ENCODE data around the gene COX5B. TPM values are rescaled to one million over a fixed set of nuclear protein-coding genes. Genes with fewer than 3 reads are reported as not detected.
A peak's percentile ranks its signal among the peaks of the same experiment; 100 is the strongest.

COX5B gene
- total RNA-seq, 2 donors from 2014 or later, result 112 to 122 TPM

DNA sequence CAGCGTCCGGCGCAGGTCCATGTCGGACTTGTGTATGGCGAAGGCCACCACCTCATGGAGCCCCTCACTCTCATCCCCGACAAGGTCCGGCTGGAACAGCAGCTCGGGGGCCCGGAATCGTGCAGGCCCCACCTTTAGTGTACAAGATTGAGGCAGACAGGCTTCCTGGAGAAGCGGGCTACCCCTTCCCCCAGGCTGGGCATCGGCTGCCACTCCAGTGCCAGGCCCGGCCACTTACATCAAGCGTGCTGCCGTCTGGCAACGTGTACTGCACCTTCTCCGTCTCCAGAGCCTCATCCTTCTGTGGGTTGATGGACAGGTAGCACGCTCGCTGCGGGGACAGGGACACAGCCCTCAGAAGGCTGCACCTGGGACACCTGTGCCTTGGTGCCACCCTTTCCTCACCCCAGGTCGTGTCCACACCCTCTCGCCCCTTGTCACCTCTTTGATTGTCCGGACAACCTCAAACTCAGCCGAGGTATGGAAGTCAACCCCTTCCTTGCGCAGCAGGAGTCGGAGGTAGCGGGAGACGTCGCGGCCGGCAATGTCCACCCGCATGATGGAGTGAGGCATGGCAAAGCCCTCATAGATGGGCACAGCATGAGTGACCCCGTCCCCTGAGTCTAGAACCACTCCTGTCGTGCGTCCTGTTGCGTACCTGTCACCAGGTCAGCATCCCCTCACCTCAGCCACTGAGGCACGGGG is 12.3 kb downstream of the COX5B start:
- H3K27me3 Mint-ChIP-seq, result no peaks in the 10 kb centered on the region
- DNase-seq (no peak), ATAC-seq (no peak)
- H3K36me3 Mint-ChIP-seq (ENCODE audit: low read depth), result peaks cover 13% of the 10 kb centered on the region
- H3K4me3 Mint-ChIP-seq, result no peak overlapping the region
- H3K27ac Mint-ChIP-seq, result no peak overlapping the region
- peaks cover 19% of the 10 kb centered on the region for H3K4me1 Mint-ChIP-seq
- H3K9me3 ChIP-seq (ENCODE audit: control insufficient read depth, low read length, poor library complexity, severe bottlenecking), result no peaks in the 10 kb centered on the region

DNA sequence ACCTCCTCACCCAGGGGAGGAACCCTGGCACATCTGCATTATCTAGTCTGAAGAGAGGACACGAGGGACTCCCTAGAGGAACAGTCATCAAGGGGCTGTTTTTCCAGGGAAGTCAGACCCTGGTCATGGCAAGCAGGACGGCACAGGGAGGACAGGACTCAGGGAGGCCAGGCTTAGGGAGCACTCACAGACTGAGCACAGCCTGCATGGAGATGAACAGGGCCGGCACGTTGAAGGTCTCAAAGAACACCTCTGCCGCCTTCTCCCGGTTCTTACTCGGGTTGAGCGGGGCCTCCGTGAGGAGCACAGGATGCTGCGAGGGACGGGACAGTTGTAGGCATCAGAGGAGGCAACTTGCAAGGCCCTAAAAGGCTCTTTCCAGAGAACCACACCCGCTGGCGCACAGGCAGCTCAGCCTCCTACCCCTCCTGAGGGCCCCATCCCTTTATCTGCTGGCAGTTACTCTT is 12.9 kb downstream of the COX5B start:
- no peak overlapping the region for H3K27ac Mint-ChIP-seq

DNA sequence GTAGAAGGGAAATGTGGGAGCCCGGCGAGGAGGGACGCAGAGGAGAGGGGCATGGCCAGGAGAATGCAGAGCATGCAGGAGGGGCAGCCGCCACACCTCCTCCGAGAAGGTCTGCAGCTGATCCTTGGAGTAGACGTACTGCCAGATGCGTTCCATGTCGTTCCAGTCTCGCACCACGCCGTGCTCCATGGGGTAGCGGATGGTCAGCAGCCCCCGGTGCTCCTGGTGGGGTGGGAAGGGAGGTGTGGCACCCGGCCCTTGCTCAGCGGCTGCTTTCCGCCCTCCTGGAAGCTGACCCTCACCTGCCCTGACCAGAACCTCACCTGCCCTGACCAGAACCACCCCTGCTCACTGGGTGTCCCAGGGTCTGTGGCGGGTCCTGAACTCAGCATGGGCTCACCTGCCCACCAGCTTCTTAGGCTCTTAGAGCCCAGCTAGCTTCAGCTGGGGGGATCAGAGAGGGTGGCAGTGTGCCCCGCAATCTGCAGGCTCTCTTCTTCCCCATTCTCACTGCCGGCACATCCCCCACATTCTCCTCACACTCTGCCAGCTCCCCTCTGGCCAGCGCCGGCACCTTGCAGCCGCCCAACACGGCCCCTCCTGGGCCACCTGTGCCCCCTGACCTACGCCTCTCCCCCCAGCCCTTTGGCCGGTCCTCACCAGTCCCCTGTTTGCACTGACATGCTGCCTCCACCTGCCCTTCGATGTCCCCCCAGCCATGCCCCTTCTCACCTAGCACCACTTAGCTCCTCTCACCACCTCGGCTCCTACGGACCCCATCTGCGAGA is 13.6 kb downstream of the COX5B start:
- no peak for ATAC-seq
- peaks cover 13% of the 10 kb centered on the region for H3K36me3 Mint-ChIP-seq (ENCODE audit: low read depth)

More for the DNA sequence above, 12.9 kb downstream of the COX5B start:
- DNase-seq (no peak), ATAC-seq (no peak)
- H3K9me3 ChIP-seq (ENCODE audit: control insufficient read depth, low read length, poor library complexity, severe bottlenecking), result no peaks in the 10 kb centered on the region
- Mint-ChIP-seq H3K4me3 (no peak overlapping the region), H3K27me3 (no peaks in the 10 kb centered on the region), H3K4me1 (peaks cover 21% of the 10 kb centered on the region), H3K36me3 (ENCODE audit: low read depth) (peaks cover 13% of the 10 kb centered on the region)

DNA sequence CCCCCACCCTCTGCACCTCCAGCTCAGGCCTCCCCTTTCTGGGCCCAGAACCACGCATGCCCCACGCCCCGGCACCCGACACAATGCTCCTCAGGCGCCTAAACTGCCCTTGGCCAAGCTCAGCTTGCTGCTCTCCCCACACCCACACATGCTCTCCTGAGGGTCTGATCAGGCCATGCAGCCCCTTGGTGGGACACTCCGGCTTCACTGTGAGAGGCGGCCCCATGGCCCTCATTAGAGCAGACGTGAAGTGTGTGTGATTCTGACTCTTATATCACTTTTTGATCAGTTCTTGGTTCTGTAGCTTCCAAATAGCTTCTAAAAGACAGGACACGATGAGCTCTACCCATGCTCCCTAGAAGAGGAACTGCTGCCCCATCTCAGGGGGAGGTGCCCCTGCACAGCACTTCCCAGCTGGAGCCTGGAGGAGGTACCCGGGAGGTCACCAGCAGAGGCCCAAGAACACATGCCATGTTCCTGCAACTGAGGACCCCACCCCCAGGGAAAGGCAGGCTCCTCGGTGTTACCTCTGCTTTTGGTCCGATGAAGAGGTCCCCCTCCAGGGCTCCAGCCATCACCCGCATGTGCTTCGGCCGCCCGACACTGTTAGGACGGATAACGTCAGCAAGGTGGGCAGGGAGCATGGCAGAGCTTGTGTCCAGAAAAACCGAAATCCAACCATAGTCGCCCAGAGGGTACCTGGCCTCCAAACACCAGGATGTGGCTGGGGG is 14.3 kb downstream of the COX5B start:
- no peaks in the 10 kb centered on the region for H3K9me3 ChIP-seq (ENCODE audit: control insufficient read depth, low read length, poor library complexity, severe bottlenecking)
- Mint-ChIP-seq H3K27me3 (no peaks in the 10 kb centered on the region), H3K4me3 (no peak overlapping the region), H3K4me1 (peaks cover 24% of the 10 kb centered on the region), H3K27ac (peak overlapping the region; percentile 49), H3K36me3 (ENCODE audit: low read depth) (peaks cover 10% of the 10 kb centered on the region)
- no peak for ATAC-seq
- DNase-seq, result no peak

More for the DNA sequence above, 13.6 kb downstream of the COX5B start:
- Mint-ChIP-seq H3K4me3 (peak overlapping the region; percentile 56), H3K27ac (no peak overlapping the region), H3K4me1 (peaks cover 24% of the 10 kb centered on the region), H3K27me3 (no peaks in the 10 kb centered on the region)
- no peak for DNase-seq
- H3K9me3 ChIP-seq (ENCODE audit: control insufficient read depth, low read length, poor library complexity, severe bottlenecking), result no peaks in the 10 kb centered on the region

DNA sequence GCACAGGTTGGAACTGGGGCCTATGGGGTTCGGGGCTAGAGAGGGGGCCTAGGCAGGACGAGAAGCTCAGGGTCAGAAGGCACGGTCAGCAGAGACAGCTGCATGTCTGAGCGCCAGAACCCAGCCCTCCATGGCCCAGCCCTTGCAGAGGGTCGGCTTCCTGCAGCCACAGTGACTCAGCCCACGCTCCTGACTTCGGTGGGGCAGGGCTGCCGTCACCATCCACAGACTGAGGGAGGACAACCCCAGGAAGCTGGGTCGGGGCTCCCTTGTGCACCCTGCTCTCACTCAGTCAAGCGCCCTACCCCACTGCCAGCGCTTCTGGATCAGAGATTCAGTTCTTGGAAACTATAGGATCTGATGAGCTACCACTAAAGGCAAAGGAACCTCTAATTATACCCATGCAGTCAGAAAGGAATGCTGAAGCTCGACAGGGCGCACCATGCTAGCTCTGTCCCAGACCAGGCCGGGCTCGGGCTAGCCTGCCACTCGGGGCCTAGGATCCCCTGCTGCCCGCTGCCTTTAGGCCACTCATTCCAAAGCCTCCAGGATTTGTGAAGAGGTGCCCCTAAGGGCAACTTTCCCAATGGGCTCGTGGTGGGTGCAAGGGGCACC is 15.0 kb downstream of the COX5B start:
- Mint-ChIP-seq H3K27ac (peak overlapping the region; percentile 49), H3K27me3 (no peaks in the 10 kb centered on the region)
- ATAC-seq, result no peak

DNA sequence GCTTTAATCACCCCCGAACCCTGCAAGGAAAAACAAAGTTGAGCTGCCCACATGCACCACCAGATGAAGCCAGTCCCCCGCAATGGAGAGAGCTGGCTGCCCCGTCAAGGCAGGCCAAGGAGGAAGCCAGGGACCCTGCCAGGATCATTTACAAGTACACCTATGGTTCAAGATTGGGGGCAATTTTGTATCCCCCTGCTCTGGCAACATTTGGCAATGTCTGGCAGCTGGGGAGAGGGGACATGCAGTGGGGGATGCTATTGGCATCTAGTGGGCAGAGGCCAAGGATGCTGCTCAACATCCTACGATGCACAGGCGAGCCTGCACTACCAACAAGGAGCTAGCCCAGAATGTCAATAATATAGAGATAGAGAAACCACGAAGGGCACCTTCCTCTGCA is 16.1 kb downstream of the COX5B start:
- ATAC-seq (no peak), DNase-seq (no peak)
- H3K4me1 Mint-ChIP-seq, result peaks cover 24% of the 10 kb centered on the region
- H3K27ac Mint-ChIP-seq, result peak overlapping the region; percentile 97
- no peaks in the 10 kb centered on the region for H3K27me3 Mint-ChIP-seq
- peaks cover 8% of the 10 kb centered on the region for H3K36me3 Mint-ChIP-seq (ENCODE audit: low read depth)
- H3K4me3 Mint-ChIP-seq, result peak overlapping the region; percentile 95
- H3K9me3 ChIP-seq (ENCODE audit: control insufficient read depth, low read length, poor library complexity, severe bottlenecking), result no peaks in the 10 kb centered on the region

More for the DNA sequence above, 15.0 kb downstream of the COX5B start:
- H3K9me3 ChIP-seq (ENCODE audit: control insufficient read depth, low read length, poor library complexity, severe bottlenecking), result no peaks in the 10 kb centered on the region
- Mint-ChIP-seq H3K4me3 (peak overlapping the region; percentile 47), H3K4me1 (peaks cover 24% of the 10 kb centered on the region), H3K36me3 (ENCODE audit: low read depth) (peaks cover 8% of the 10 kb centered on the region)
- no peak for DNase-seq

DNA sequence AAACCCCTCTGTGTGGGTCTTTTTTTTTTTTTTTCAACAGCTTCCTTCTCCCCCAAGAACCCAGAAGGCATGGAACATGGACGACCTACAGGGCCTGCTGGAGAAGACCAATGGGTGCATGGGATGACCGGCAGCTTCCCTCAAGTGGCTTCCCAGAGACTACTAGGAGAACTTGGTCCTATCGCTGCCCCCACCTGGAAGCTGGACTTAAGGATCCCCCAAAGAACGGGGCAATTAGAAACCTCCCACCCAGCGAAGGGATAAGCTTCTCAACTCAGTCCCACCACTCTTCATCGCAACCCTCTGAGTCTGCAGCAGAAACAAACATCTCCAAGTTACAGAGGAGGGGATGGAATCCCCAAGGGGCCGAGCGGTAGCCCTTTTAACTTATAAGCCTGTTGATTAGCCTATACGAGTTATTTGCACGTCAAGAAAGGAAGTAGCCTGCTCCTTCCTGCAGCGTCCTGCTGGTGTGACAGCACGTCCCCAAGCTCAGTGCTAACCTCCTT is 16.6 kb downstream of the COX5B start:
- Mint-ChIP-seq H3K36me3 (ENCODE audit: low read depth) (peaks cover 8% of the 10 kb centered on the region), H3K4me1 (peaks cover 24% of the 10 kb centered on the region), H3K27me3 (no peaks in the 10 kb centered on the region), H3K4me3 (peak overlapping the region; percentile 95), H3K27ac (peak overlapping the region; percentile 97)
- DNase-seq (no peak), ATAC-seq (no peak)
- no peaks in the 10 kb centered on the region for H3K9me3 ChIP-seq (ENCODE audit: control insufficient read depth, low read length, poor library complexity, severe bottlenecking)

DNA sequence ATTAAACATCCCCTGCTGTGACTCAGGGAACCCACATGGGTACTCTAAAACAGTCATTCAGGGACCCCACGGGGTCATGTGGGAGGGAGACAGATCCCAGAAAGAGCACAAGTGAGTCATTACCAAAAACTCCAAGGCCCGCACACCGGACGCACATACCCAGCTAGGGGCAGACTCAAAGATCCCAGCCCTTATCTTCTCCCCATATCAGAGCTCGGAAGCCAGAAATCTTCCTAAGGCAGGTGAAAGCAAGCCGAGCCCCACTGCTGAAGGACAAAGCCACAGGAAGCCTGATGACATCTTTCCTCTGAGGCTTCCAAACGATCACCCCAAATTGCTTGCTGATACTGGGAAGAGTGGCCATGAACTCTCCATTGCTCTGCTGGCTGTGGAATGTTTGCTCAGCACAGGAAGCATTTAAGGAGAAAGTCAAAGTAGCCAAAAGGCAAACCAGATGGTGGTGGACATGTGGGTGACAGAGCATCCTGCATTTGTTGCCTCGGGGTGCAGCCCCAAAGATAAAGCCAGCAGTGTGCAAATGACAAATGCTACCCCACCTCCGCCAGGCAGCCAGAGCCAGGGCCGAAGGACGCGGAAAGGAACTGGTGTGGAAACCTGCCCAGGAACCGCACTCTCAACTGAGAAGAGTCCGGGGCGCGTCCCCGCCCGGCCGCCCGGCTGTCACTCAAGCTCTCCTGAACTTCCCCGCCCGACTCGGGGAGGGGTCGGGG is 17.2 kb downstream of the COX5B start:
- H3K36me3 Mint-ChIP-seq (ENCODE audit: low read depth), result peaks cover 8% of the 10 kb centered on the region
- H3K27ac Mint-ChIP-seq, result peak overlapping the region; percentile 97
- peaks cover 24% of the 10 kb centered on the region for H3K4me1 Mint-ChIP-seq
- DNase-seq (peak; percentile 29 to 69 (median 36)), ATAC-seq (peak; percentile 27)
- H3K4me3 Mint-ChIP-seq, result peak overlapping the region; percentile 95
- no peaks in the 10 kb centered on the region for H3K9me3 ChIP-seq (ENCODE audit: control insufficient read depth, low read length, poor library complexity, severe bottlenecking)
- no peaks in the 10 kb centered on the region for H3K27me3 Mint-ChIP-seq

DNA sequence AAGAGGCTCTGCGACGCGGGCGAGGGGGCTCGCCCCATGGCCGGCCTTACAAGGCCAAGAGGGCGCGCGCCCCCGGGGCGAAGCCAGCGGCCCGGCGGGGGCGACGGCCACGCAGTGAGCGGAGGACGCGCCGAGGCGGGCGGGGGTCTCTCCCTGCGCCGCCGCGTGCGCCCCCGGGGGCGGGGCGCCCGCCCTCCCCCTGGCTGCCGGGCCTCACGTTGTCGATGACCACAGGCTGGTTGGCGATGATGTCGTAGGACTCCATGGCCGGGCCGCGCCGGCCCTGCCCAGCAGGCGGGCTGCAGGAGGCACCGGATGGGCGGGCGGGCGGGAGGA is 17.7 kb downstream of the COX5B start:
- DNase-seq, result peak in 1 of 3 donors; percentile 52
- H3K27me3 Mint-ChIP-seq, result no peaks in the 10 kb centered on the region
- peak overlapping the region; percentile 95 for H3K4me3 Mint-ChIP-seq

DNA sequence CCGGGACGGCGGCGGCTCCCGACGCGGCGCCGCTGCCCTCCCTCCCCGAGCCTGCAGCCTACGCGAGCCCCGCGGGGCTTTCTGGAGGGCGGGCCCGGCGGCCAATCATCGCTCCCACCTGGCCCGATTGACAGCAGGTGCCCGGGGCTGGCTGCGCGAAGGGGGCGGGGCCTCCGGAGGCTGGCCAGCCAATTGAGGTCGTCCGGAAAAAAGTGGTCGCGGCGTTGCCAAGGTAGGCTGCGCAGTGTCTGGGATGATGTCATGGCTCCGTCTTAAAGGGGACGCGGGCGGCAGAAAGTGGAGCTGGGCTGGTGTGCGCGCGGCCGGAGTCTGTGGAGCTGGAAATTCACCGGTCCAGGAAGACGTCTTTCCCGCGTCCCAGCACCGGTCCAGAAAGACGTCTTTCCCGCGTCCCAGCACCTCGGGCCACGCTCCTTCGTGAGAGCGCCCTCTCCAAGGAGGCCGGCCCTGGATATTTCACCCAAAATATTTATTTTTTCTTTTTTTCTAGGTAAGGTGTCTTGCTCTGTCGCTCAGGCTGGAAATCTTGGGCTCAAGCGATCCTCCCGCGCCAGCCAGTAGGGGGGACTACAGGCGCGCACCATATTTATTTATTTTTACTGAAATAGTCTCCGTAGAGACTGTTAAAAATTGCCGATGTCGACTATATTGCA is 18.2 kb downstream of the COX5B start, which contains the start of gene ACTR1B:
Gene ACTR1B (minus strand): TSS at position 83 of the 674 bp plus-strand sequence. CDS start 154 bp downstream, outside the sequence.
- peak; percentile 88 for ATAC-seq
- DNase-seq, result peak; percentile 96 to 97 (median 97)
- no peaks in the 10 kb centered on the region for H3K27me3 Mint-ChIP-seq
- H3K36me3 Mint-ChIP-seq (ENCODE audit: low read depth), result peaks cover 5% of the 10 kb centered on the region
- H3K9me3 ChIP-seq (ENCODE audit: control insufficient read depth, low read length, poor library complexity, severe bottlenecking), result no peaks in the 10 kb centered on the region
- peak within 1 kb of the TSS; percentile 95 for H3K4me3 Mint-ChIP-seq
- H3K4me1 Mint-ChIP-seq, result peaks cover 24% of the 10 kb centered on the region
- H3K27ac Mint-ChIP-seq, result peak within 1 kb of the TSS; percentile 97

More for the DNA sequence above, 17.7 kb downstream of the COX5B start:
- H3K36me3 Mint-ChIP-seq (ENCODE audit: low read depth), result peaks cover 5% of the 10 kb centered on the region
- H3K4me1 Mint-ChIP-seq, result peaks cover 24% of the 10 kb centered on the region
- no peaks in the 10 kb centered on the region for H3K9me3 ChIP-seq (ENCODE audit: control insufficient read depth, low read length, poor library complexity, severe bottlenecking)
- H3K27ac Mint-ChIP-seq, result peak overlapping the region; percentile 97
- ATAC-seq, result no peak

DNA sequence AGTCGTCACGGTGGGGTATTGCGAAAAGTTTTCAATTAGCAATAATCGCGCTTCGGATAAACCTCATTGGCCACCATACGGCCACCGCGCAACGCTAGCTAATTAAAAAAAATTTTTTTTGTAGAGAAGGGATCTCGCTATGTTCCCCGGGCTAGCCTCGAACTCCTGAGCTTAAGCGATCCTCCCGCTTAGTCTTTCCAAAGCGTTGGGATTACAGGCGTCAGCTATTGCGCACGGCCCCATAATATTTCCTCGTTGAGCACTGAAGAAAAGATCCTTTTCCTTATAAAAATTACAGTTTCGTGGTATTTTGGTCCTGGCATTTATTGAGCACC is 18.7 kb downstream of the COX5B start:
- H3K9me3 ChIP-seq (ENCODE audit: control insufficient read depth, low read length, poor library complexity, severe bottlenecking), result no peaks in the 10 kb centered on the region
- no peak for ATAC-seq
- Mint-ChIP-seq H3K4me1 (peaks cover 24% of the 10 kb centered on the region), H3K27me3 (no peaks in the 10 kb centered on the region), H3K4me3 (peak overlapping the region; percentile 94), H3K27ac (peak overlapping the region; percentile 97), H3K36me3 (ENCODE audit: low read depth) (peaks cover 5% of the 10 kb centered on the region)
- no peak for DNase-seq

DNA sequence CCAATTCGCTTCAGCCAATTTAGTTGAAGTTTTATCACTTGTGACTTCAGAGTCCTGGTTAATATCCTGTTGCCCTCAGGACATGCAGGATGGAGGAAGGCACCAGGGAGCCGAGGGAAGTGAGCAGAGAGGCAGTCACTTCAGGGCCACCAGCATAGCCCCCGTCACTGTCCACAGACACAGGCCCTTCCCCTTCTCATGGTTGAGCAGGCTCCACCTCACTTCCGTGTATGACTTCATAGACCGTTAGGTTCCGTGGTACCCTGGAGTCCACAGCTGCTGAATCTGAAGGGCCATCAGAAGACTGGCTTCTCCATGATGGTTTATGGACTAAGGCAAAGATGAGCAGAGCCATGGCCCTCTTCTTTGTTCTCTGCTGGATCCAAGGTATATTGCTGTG is 23.6 kb downstream of the COX5B start, which contains the start of gene C2orf92:
Gene C2orf92 (plus strand): TSS at position 266 of the 400 bp plus-strand sequence. CDS start 76 bp downstream, at position 342.
- H3K9me3 ChIP-seq (ENCODE audit: control insufficient read depth, low read length, poor library complexity, severe bottlenecking), result no peaks in the 10 kb centered on the region
- Mint-ChIP-seq H3K36me3 (ENCODE audit: low read depth) (no peaks in the 10 kb centered on the region), H3K27me3 (peaks cover 7% of the 10 kb centered on the region), H3K4me1 (no peaks in the 10 kb centered on the region), H3K27ac (no peak within 1 kb of the TSS), H3K4me3 (no peak within 1 kb of the TSS)
- ATAC-seq (no peak), DNase-seq (no peak)

Measured in T-helper 17 cell (primary cell).